ENCODE results near the gene ASCL4. TPM values are rescaled to one million over a fixed set of nuclear protein-coding genes. Genes with fewer than 3 reads are reported as not detected.

Gene ASCL4
- total and polyA plus RNA-seq, 2 of the 8 experiments (the other 6 are each of a cell fraction or from before 2014, with no cell fraction given): not detected

- TF ChIP-seq ATF2 (IDR thresholded peaks at IDR 0.05; ENCODE audit: low read length) (no peak), E2F6 (IDR thresholded peaks at IDR 0.05) (no peak), GABPA (IDR thresholded peaks at IDR 0.05; ENCODE audit: borderline replicate concordance, insufficient read depth, low read length) (no peak)
Measured at GRCh38 chr12:107788690-107789458, 14.4 kb downstream of the ASCL4 start (continued).

Measured in H1 (cell line).